GM23338 (cell line): ENCODE results near the gene KRTAP5-10.

Source experiments
- CREB1 ChIP-seq: fragments of 250-450 bp; sonication (Bioruptor Pico); IDR thresholded peaks from 2 replicates; pipeline ENCODE4 v1.5.0; 2020; ENCODE audit warnings: low read depth, mild to moderate bottlenecking, moderate library complexity
- EZH2 ChIP-seq: fragments of 200-600 bp; sonication (generic); IDR thresholded peaks from one replicate; pipeline ENCODE4 v1.8.0; 2017; ENCODE audit warnings: antibody characterized with exemption, mild to moderate bottlenecking, low read depth; ENCODE audit not compliant: unreplicated experiment
- EZH2phosphoT487 ChIP-seq: fragments of 200-600 bp; sonication (generic); IDR thresholded peaks from one replicate; pipeline ENCODE4 v1.8.1; 2018; ENCODE audit warnings: antibody characterized with exemption; ENCODE audit not compliant: unreplicated experiment
- NANOG ChIP-seq: IDR thresholded peaks from 2 replicates; pipeline ENCODE4 v1.6.1; 2016; ENCODE audit warnings: antibody characterized with exemption, borderline replicate concordance
- POLR2AphosphoS5 ChIP-seq: IDR thresholded peaks from 2 replicates; pipeline ENCODE4 v1.6.1; 2016; ENCODE audit warnings: antibody characterized with exemption, low read depth
- STAT1 ChIP-seq: IDR thresholded peaks from one replicate; pipeline ENCODE4 v1.6.1; 2016; ENCODE audit warnings: antibody characterized with exemption; ENCODE audit not compliant: unreplicated experiment
- ZNF114 ChIP-seq: fragments of 250-450 bp; sonication (Bioruptor Pico); IDR thresholded peaks from 2 replicates; pipeline ENCODE4 v1.5.0; 2020; ENCODE audit warnings: mild to moderate bottlenecking, moderate library complexity
- ZNF331 ChIP-seq: fragments of 250-450 bp; sonication (Bioruptor Pico); IDR thresholded peaks from 2 replicates; pipeline ENCODE4 v1.5.0; 2020; ENCODE audit warnings: low read depth, mild to moderate bottlenecking, moderate library complexity
- TF ChIP-seq, protein P1 (sequence below), 2 experiments: fragments of 200-600 bp in 1 of 2; sonication (generic) in 1 of 2; conservative IDR thresholded peaks; 2 replicates each; pipeline versions ENCODE4 v1.5.1 to v1.6.1; 2016 to 2017; ENCODE audit warnings: antibody characterized with exemption in 2 of 2, low read depth in 2 of 2, mild to moderate bottlenecking in 2 of 2, moderate library complexity in 1 of 2
- TF ChIP-seq, protein P2 (sequence below): IDR thresholded peaks from one replicate; pipeline ENCODE4 v1.6.1; 2018; ENCODE audit warnings: antibody characterized with exemption; ENCODE audit not compliant: unreplicated experiment
- TF ChIP-seq, protein P3 (sequence below): fragments of 250-450 bp; sonication (Bioruptor Pico); IDR thresholded peaks from 2 replicates; pipeline ENCODE4 v1.5.0; 2020; ENCODE audit warnings: mild to moderate bottlenecking, moderate library complexity

DNA sequence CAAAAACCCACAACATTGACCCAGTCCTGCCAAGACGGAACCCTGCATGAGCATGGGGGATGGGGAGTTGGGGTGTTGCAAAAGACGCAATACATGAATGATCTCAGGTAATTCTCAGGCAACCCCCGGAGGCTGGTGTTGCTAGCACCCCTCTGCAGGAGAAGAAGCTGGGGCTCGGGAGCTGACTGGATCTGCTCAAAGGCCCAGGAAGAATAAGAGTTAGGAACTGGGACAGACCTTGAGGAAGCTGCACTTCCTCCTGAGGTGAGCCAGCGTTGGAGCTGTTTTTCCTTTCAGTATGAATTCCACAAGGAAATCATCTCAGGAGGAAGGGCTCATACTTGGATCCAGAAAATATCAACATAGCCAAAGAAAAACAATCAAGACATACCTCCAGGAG is 17.2 kb upstream of the KRTAP5-10 start, which contains the start of gene KRTAP5-9:
- TF ChIP-seq, protein P1, sequence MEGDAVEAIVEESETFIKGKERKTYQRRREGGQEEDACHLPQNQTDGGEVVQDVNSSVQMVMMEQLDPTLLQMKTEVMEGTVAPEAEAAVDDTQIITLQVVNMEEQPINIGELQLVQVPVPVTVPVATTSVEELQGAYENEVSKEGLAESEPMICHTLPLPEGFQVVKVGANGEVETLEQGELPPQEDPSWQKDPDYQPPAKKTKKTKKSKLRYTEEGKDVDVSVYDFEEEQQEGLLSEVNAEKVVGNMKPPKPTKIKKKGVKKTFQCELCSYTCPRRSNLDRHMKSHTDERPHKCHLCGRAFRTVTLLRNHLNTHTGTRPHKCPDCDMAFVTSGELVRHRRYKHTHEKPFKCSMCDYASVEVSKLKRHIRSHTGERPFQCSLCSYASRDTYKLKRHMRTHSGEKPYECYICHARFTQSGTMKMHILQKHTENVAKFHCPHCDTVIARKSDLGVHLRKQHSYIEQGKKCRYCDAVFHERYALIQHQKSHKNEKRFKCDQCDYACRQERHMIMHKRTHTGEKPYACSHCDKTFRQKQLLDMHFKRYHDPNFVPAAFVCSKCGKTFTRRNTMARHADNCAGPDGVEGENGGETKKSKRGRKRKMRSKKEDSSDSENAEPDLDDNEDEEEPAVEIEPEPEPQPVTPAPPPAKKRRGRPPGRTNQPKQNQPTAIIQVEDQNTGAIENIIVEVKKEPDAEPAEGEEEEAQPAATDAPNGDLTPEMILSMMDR (conservative IDR thresholded peaks at IDR 0.05; ENCODE audit: low read depth in 2 of 2): no peak
- no peak for TF ChIP-seq POLR2AphosphoS5
- TF ChIP-seq EZH2: no peak
- TF ChIP-seq STAT1: no peak
- TF ChIP-seq, protein P2, sequence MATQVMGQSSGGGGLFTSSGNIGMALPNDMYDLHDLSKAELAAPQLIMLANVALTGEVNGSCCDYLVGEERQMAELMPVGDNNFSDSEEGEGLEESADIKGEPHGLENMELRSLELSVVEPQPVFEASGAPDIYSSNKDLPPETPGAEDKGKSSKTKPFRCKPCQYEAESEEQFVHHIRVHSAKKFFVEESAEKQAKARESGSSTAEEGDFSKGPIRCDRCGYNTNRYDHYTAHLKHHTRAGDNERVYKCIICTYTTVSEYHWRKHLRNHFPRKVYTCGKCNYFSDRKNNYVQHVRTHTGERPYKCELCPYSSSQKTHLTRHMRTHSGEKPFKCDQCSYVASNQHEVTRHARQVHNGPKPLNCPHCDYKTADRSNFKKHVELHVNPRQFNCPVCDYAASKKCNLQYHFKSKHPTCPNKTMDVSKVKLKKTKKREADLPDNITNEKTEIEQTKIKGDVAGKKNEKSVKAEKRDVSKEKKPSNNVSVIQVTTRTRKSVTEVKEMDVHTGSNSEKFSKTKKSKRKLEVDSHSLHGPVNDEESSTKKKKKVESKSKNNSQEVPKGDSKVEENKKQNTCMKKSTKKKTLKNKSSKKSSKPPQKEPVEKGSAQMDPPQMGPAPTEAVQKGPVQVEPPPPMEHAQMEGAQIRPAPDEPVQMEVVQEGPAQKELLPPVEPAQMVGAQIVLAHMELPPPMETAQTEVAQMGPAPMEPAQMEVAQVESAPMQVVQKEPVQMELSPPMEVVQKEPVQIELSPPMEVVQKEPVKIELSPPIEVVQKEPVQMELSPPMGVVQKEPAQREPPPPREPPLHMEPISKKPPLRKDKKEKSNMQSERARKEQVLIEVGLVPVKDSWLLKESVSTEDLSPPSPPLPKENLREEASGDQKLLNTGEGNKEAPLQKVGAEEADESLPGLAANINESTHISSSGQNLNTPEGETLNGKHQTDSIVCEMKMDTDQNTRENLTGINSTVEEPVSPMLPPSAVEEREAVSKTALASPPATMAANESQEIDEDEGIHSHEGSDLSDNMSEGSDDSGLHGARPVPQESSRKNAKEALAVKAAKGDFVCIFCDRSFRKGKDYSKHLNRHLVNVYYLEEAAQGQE: no peak
- no peak for TF ChIP-seq CREB1 (CRISPR knock-in tag)
- TF ChIP-seq EZH2phosphoT487: no peak
- TF ChIP-seq, protein P3, sequence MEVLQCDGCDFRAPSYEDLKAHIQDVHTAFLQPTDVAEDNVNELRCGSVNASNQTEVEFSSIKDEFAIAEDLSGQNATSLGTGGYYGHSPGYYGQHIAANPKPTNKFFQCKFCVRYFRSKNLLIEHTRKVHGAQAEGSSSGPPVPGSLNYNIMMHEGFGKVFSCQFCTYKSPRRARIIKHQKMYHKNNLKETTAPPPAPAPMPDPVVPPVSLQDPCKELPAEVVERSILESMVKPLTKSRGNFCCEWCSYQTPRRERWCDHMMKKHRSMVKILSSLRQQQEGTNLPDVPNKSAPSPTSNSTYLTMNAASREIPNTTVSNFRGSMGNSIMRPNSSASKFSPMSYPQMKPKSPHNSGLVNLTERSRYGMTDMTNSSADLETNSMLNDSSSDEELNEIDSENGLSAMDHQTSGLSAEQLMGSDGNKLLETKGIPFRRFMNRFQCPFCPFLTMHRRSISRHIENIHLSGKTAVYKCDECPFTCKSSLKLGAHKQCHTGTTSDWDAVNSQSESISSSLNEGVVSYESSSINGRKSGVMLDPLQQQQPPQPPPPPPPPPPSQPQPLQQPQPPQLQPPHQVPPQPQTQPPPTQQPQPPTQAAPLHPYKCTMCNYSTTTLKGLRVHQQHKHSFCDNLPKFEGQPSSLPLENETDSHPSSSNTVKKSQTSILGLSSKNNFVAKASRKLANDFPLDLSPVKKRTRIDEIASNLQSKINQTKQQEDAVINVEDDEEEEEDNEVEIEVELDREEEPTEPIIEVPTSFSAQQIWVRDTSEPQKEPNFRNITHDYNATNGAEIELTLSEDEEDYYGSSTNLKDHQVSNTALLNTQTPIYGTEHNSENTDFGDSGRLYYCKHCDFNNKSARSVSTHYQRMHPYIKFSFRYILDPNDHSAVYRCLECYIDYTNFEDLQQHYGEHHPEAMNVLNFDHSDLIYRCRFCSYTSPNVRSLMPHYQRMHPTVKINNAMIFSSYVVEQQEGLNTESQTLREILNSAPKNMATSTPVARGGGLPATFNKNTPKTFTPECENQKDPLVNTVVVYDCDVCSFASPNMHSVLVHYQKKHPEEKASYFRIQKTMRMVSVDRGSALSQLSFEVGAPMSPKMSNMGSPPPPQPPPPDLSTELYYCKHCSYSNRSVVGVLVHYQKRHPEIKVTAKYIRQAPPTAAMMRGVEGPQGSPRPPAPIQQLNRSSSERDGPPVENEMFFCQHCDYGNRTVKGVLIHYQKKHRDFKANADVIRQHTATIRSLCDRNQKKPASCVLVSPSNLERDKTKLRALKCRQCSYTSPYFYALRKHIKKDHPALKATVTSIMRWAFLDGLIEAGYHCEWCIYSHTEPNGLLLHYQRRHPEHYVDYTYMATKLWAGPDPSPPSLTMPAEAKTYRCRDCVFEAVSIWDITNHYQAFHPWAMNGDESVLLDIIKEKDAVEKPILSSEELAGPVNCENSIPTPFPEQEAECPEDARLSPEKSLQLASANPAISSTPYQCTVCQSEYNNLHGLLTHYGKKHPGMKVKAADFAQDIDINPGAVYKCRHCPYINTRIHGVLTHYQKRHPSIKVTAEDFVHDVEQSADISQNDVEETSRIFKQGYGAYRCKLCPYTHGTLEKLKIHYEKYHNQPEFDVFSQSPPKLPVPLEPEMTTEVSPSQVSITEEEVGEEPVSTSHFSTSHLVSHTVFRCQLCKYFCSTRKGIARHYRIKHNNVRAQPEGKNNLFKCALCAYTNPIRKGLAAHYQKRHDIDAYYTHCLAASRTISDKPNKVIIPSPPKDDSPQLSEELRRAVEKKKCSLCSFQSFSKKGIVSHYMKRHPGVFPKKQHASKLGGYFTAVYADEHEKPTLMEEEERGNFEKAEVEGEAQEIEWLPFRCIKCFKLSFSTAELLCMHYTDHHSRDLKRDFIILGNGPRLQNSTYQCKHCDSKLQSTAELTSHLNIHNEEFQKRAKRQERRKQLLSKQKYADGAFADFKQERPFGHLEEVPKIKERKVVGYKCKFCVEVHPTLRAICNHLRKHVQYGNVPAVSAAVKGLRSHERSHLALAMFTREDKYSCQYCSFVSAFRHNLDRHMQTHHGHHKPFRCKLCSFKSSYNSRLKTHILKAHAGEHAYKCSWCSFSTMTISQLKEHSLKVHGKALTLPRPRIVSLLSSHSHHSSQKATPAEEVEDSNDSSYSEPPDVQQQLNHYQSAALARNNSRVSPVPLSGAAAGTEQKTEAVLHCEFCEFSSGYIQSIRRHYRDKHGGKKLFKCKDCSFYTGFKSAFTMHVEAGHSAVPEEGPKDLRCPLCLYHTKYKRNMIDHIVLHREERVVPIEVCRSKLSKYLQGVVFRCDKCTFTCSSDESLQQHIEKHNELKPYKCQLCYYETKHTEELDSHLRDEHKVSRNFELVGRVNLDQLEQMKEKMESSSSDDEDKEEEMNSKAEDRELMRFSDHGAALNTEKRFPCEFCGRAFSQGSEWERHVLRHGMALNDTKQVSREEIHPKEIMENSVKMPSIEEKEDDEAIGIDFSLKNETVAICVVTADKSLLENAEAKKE (CRISPR knock-in tag): no peak
- TF ChIP-seq NANOG: no peak
- TF ChIP-seq ZNF331 (CRISPR knock-in tag): no peak
- TF ChIP-seq ZNF114 (CRISPR knock-in tag): no peak
